GM12874 (cell line): ENCODE measurements around the gene SLC12A9.

Experiments
- TF ChIP-seq, protein P1 (sequence below): IDR thresholded peaks from 2 replicates; pipeline ENCODE4 v1.5.1; 2011; ENCODE audit warnings: low read depth, mild to moderate bottlenecking, control low read depth, low read length, moderate library complexity; ENCODE audit not compliant: insufficient read depth

Gene SLC12A9

DNA sequence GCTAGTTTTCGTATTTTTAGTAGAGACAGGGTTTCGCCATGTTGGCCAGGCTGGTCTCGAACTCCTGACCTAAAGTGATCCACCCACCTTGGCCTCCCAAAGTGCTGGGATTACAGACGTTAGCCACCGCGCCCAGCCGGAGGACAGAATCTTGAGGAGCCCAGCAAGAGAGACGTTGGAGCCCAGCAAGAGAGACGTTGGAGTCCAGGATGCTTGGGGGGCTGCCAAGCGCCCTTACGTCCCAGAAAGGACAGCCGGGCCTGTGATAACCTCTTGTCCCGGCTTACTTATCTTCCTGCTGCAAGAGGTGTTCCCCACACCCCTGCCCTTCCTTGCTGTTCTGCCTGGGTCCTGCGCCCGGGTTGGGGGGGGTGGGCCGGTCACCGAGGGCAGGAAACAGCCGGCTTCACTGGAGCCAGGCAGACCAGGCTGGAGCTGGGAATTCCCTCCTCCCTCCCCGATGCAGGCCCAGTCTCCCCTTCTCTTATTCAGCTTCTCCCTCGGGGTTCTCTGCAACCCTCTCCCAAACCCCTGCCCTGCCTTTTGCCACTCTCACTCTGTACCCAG, 23.3 kb upstream of the SLC12A9 start:
- TF ChIP-seq, protein P1, sequence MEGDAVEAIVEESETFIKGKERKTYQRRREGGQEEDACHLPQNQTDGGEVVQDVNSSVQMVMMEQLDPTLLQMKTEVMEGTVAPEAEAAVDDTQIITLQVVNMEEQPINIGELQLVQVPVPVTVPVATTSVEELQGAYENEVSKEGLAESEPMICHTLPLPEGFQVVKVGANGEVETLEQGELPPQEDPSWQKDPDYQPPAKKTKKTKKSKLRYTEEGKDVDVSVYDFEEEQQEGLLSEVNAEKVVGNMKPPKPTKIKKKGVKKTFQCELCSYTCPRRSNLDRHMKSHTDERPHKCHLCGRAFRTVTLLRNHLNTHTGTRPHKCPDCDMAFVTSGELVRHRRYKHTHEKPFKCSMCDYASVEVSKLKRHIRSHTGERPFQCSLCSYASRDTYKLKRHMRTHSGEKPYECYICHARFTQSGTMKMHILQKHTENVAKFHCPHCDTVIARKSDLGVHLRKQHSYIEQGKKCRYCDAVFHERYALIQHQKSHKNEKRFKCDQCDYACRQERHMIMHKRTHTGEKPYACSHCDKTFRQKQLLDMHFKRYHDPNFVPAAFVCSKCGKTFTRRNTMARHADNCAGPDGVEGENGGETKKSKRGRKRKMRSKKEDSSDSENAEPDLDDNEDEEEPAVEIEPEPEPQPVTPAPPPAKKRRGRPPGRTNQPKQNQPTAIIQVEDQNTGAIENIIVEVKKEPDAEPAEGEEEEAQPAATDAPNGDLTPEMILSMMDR = no peak

DNA sequence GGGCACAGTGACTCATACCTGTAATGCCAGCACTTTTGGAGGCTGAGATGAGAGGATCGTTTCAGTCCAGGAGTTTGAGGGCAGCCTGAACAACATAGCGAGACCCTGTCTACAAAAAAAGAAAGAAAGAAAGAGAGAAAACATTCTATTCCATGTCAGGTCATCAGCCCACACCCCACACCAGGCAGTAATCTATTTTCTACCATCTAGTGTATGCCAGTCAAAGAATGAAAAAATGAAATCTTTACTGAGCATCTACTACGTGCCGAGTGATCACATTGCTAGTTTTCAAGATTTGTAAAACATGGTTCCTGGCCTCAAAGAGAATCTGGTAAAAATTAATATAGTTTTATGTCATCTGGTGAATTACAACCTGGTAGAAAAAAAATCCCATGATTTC, 22.1 kb upstream of the SLC12A9 start:
- TF ChIP-seq, protein P1 = no peak

DNA sequence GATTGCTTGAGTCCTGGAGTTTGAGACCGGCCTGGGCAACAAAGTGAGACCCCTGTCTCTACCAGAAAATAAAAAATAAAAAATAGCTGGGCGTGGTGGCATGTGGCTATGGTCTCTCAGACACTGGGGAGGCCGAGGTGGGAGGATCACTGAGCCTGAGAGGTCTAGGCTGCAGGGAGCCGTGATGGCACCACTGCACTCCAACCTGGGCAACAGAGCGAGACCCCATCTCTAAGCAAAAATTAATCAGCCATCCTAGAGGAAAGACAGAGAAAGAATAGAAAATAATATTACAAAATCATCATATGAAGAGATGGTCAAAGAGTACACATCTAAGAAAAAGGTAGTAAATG, 20.3 kb upstream of the SLC12A9 start:
- TF ChIP-seq, protein P1 = no peak

DNA sequence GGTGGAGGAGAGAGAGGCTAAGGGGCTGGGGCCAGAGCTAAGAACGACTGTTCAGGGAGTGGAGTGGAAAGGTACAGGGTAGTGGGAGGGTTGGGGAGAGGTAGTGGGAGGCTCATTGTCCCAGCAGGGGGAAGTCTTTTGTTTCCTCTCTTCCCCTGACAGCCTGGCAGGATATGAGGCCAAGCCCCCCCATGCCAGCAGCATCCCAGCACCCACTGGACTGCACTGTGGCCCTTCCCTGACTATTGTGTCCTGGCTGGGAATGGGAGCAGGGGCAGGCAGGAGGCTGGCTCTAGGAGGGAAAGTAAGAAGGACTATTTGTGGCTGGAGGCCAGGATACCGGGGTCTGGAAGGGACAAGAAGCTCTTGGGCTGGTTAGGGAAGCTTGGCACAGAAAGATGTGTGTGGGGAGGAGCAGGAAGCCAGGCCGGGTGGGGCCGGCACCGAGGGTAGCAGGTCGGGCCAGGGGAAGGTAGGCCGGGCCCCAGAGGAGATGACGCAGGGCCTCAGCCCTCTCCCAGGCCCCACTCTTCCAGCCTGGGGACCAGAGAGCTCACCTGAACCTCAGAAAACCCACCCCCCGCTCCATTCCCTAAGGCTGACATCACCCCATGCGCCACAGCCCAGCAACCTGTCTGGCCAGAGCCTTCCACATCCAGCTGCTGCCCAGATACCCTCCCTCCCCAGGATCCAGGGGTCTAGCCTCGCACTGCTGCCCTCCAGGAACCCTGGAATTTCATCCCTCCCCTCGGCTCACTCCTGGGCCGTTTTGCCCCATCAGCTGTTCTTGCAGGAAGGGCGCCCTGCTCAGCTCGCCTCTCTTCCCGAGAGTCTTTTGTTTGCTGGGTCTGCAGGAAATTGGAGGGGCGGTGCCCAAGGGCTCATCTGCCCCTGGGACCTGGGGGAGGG, 16.4 kb upstream of the SLC12A9 start:
- TF ChIP-seq, protein P1 = no peak

DNA sequence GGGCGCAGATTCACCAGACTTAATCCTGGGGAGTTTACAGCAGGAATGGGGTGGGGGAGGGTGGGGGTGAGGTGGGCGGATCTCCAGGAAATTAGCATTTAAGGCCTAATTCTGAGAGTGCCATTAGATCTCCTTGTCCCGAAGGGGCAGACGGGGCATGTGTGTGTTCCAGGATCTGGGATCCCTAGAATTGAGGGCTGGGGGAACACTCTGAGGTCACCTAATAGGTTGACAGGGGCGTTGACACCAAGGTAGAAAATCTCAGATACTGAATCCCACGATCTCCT, 15.8 kb upstream of the SLC12A9 start:
- TF ChIP-seq, protein P1 = no peak

DNA sequence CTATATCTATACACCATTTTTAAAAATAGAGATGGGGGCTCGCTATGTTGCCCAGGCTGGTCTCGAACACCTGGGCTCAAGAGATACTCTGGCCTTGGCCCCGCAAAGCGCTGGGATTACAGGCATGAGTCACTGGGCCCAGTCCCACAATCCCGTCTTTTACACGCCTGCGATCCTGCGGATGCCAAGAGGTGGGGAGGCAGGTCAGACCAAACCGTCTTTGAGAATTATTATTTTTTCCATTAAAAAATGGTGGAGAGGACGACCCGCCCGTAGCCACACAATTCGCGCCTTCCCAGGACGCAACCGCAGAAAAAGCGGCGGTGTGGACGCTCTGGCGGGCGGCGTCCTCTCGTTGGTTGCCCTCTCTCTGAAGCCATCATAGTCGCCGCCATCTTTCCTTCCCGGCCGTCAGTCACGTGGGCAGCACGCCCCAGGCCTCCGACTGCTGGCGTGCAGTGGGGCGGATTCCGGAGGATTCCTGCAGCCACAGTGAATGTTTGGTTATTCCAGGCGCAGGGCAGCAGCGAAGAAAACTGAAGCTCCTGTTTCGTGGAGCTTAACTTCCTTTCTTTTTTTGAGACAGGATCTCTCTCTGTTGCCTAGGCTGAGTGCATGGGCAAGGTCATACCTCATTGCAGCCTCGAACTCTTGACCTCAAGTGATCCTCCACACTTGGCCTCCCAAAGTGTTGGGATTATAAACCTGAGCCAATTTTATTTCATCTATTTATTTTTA, 15.2 kb upstream of the SLC12A9 start:
- TF ChIP-seq, protein P1 = no peak

DNA sequence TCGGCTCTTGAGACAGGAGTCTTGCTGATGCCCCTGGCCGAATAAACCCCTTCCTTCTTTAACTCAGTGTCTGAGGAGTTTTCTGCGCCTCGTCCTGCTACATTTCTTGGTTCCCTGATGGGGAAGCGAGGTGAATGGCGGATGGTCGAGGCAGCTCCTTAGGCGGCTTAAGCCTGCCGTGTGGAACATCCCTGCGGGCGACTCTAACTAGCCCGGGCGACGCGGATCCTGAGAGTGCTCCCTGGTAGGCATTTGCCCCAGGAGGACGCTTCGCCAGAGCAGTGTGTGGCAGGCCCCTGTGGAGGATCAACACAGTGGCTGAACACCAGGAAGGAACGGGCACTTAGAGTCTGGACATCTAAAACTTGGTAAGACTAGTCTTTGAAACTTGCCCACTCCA, 13.2 kb upstream of the SLC12A9 start:
- TF ChIP-seq, protein P1 = no peak
